SK-N-SH (cell line): Measurements from ENCODE around the gene INTS11.

Experiments
- EP300 ChIP-seq, 2 experiments: IDR thresholded peaks; 2 replicates each; pipeline versions ENCODE4 v1.4.0 to v1.6.1; 2012; ENCODE audit warnings: borderline replicate concordance in 1 of 2, low read depth in 1 of 2, low read length in 1 of 2
- EZH2phosphoT487 ChIP-seq: fragments of 200-600 bp; sonication (generic); IDR thresholded peaks from 2 replicates; pipeline ENCODE4 v1.6.1; 2017; ENCODE audit warnings: low read depth, mixed run types, mild to moderate bottlenecking, antibody characterized with exemption, moderate library complexity, borderline replicate concordance
- JUND ChIP-seq: IDR thresholded peaks from 2 replicates; pipeline ENCODE4 v1.4.0; 2012
- TF ChIP-seq, protein P1 (sequence below): fragments of 200-600 bp; sonication (generic); IDR thresholded peaks from 2 replicates; pipeline ENCODE4 v1.6.1; 2017; ENCODE audit warnings: antibody characterized with exemption, mild to moderate bottlenecking, moderate library complexity
- TF ChIP-seq, protein P2 (sequence below): IDR thresholded peaks from 2 replicates; pipeline ENCODE4 v1.4.0; 2012; ENCODE audit warnings: low read depth

DNA sequence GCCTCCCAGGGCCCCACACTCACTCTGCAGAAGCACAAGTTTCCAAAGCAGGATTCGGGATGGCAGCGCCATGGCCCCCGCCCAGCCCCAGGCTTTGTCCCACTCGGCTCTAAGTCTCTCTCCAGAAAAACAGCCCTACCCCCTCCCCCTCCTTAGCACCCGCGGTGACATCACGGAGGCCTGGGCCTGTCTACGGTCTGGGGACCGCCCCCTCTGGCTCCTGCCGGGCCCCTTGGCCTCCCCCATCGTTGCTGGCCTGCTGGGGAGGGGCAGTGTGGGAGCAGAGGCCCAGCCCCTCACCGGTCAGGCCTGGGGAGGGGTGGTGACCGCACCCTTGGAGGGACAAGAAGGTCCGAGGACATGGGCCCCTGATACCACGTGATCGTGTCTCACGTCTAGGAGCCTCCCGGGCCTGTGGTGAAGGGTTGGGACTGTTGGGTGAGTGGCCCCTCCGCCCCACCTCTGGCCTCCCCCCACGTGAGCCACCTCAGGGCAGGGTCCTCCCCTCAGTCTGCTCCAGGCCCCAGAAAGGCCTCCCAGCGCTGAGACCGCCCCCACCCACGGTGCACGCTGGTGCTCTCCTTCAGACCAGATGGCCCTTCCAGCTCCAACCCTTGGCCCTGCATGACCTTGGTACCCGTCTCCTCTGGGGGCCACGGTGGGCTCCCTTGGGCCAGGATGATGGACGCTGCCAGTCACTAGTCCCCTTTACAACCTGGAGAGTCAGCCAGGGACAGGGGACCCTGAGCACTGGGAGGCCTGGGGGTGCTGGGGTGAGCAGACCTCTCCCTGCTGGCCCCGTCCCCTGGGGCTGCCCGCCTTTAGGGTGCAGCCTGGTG is 34.2 kb upstream of the INTS11 start, which contains the start of gene MXRA8:
- no peak for TF ChIP-seq EZH2phosphoT487
- TF ChIP-seq, protein P1, sequence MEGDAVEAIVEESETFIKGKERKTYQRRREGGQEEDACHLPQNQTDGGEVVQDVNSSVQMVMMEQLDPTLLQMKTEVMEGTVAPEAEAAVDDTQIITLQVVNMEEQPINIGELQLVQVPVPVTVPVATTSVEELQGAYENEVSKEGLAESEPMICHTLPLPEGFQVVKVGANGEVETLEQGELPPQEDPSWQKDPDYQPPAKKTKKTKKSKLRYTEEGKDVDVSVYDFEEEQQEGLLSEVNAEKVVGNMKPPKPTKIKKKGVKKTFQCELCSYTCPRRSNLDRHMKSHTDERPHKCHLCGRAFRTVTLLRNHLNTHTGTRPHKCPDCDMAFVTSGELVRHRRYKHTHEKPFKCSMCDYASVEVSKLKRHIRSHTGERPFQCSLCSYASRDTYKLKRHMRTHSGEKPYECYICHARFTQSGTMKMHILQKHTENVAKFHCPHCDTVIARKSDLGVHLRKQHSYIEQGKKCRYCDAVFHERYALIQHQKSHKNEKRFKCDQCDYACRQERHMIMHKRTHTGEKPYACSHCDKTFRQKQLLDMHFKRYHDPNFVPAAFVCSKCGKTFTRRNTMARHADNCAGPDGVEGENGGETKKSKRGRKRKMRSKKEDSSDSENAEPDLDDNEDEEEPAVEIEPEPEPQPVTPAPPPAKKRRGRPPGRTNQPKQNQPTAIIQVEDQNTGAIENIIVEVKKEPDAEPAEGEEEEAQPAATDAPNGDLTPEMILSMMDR, result no peak
- no peak for TF ChIP-seq JUND
- TF ChIP-seq, protein P2, sequence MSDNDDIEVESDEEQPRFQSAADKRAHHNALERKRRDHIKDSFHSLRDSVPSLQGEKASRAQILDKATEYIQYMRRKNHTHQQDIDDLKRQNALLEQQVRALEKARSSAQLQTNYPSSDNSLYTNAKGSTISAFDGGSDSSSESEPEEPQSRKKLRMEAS, result no peak
- no peak for TF ChIP-seq EP300 (IDR thresholded peaks at IDR 0.05; ENCODE audit: borderline replicate concordance in 1 of 2, low read depth in 1 of 2, low read length in 1 of 2)
